Osteocyte (in vitro differentiated cells): ENCODE results near the gene CDC42BPB. TPM values are rescaled to one million over a fixed set of nuclear protein-coding genes. Genes with fewer than 3 reads are reported as not detected.

ENCODE experiments used
- DNase-seq: peaks from one replicate; pipeline ENCODE4 v3.0.0; 2021; ENCODE audit warnings: mixed read lengths; ENCODE audit not compliant: unreplicated experiment; ENCODE audit errors: extremely low spot score
- H3K27ac Mint-ChIP-seq: one replicate; pipeline ENCODE4 v1.8.0; 2021; ENCODE audit warnings: mild to moderate bottlenecking, mixed read lengths; ENCODE audit not compliant: unreplicated experiment
- H3K27me3 Mint-ChIP-seq: one replicate; pipeline ENCODE4 v1.8.0; 2021; ENCODE audit warnings: mixed read lengths; ENCODE audit not compliant: unreplicated experiment
- H3K36me3 Mint-ChIP-seq: one replicate; pipeline ENCODE4 v1.8.0; 2021; ENCODE audit warnings: mixed read lengths; ENCODE audit not compliant: unreplicated experiment
- H3K4me1 Mint-ChIP-seq: one replicate; pipeline ENCODE4 v1.8.0; 2021; ENCODE audit warnings: mixed read lengths; ENCODE audit not compliant: unreplicated experiment
- H3K4me3 Mint-ChIP-seq: one replicate; pipeline ENCODE4 v1.8.0; 2021; ENCODE audit warnings: mild to moderate bottlenecking, moderate library complexity, mixed read lengths; ENCODE audit not compliant: unreplicated experiment
- H3K9me3 Mint-ChIP-seq: one replicate; pipeline ENCODE4 v1.8.0; 2021; ENCODE audit warnings: mixed read lengths; ENCODE audit not compliant: unreplicated experiment
- CTCF ChIP-seq: fragments of 200-600 bp; sonication (generic); IDR thresholded peaks from 2 replicates; pipeline ENCODE4 v1.5.0; 2021; ENCODE audit warnings: antibody characterized with exemption, mild to moderate bottlenecking, moderate library complexity
- total RNA-seq: library from RNA; stranded (reverse); gene quantifications from 2 replicates; pipeline ENCODE4 v1.2.1, GENCODE V29; 2021

The CDC42BPB gene
- total RNA-seq, 1 donor from 2014 or later, result 99.0 TPM

- no peak overlapping the region for H3K27ac Mint-ChIP-seq
- H3K4me3 Mint-ChIP-seq, result no peak overlapping the region
These were observed 108.1 kb downstream of the CDC42BPB start for GRCh38 chr14:102949062-102949800.

GRCh38 chr14:102948698-102949061 lies 108.7 kb downstream of the CDC42BPB start:
- H3K9me3 Mint-ChIP-seq, result no peaks in the 10 kb centered on the region
- H3K27ac Mint-ChIP-seq, result no peak overlapping the region
- H3K4me3 Mint-ChIP-seq, result no peak overlapping the region
- peaks cover 45% of the 10 kb centered on the region for H3K36me3 Mint-ChIP-seq
- peaks cover 17% of the 10 kb centered on the region for H3K4me1 Mint-ChIP-seq
- no peaks in the 10 kb centered on the region for H3K27me3 Mint-ChIP-seq
- TF ChIP-seq CTCF, result no peak
- no peak for DNase-seq

More at GRCh38 chr14:102949062-102949800, 108.1 kb downstream of the CDC42BPB start:
- Mint-ChIP-seq H3K27me3 (no peaks in the 10 kb centered on the region), H3K4me1 (peaks cover 17% of the 10 kb centered on the region), H3K36me3 (peaks cover 44% of the 10 kb centered on the region), H3K9me3 (no peaks in the 10 kb centered on the region)
- no peak for TF ChIP-seq CTCF
- DNase-seq, result no peak

- H3K9me3 Mint-ChIP-seq, result no peaks in the 10 kb centered on the region
- peaks cover 13% of the 10 kb centered on the region for H3K4me1 Mint-ChIP-seq
- no peak overlapping the region for H3K4me3 Mint-ChIP-seq
- no peaks in the 10 kb centered on the region for H3K27me3 Mint-ChIP-seq
- peaks cover 42% of the 10 kb centered on the region for H3K36me3 Mint-ChIP-seq
- TF ChIP-seq CTCF, result no peak
- no peak overlapping the region for H3K27ac Mint-ChIP-seq
- DNase-seq, result no peak
These were observed 109.8 kb downstream of the CDC42BPB start for GRCh38 chr14:102947321-102948103.

- no peak for DNase-seq
These were observed 111.8 kb downstream of the CDC42BPB start for GRCh38 chr14:102945346-102946130.

More at GRCh38 chr14:102945346-102946130, 111.8 kb downstream of the CDC42BPB start:
- Mint-ChIP-seq H3K4me3 (no peak overlapping the region), H3K36me3 (peaks cover 48% of the 10 kb centered on the region), H3K4me1 (no peaks in the 10 kb centered on the region), H3K27me3 (no peaks in the 10 kb centered on the region), H3K9me3 (no peaks in the 10 kb centered on the region), H3K27ac (no peak overlapping the region)
- no peak for TF ChIP-seq CTCF
